Measurements from ENCODE around the gene CSMD2.

DNA sequence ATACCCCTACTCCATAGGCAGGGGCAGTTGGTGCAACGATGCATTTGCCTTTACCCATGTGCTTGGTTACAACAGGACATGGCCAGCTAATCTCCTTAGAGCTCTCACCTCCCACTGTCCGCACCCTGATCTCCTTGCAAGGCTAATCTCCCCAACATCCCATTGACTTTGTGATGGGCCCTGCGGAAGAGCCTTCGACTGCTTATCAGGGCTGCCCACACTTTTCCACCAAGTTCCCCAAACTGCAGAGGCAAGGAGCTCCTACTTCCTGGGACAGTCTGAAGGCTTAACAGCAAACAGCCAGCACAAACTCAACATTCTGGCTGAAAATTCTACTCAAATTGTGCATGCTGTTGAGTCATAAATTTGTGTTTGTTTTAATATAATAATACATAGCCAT is 47.6 kb upstream of the CSMD2 start:
- TF ChIP-seq, protein P1, sequence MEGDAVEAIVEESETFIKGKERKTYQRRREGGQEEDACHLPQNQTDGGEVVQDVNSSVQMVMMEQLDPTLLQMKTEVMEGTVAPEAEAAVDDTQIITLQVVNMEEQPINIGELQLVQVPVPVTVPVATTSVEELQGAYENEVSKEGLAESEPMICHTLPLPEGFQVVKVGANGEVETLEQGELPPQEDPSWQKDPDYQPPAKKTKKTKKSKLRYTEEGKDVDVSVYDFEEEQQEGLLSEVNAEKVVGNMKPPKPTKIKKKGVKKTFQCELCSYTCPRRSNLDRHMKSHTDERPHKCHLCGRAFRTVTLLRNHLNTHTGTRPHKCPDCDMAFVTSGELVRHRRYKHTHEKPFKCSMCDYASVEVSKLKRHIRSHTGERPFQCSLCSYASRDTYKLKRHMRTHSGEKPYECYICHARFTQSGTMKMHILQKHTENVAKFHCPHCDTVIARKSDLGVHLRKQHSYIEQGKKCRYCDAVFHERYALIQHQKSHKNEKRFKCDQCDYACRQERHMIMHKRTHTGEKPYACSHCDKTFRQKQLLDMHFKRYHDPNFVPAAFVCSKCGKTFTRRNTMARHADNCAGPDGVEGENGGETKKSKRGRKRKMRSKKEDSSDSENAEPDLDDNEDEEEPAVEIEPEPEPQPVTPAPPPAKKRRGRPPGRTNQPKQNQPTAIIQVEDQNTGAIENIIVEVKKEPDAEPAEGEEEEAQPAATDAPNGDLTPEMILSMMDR (IDR thresholded peaks at IDR 0.05 in 4 of 5, conservative IDR thresholded peaks at IDR 0.05 in 1 of 5), result no peak
- TF ChIP-seq POLR2A (IDR thresholded peaks at IDR 0.05), result no peak

Data from gastrocnemius medialis (tissue), 4 donors.